GM15510 (cell line): Measurements from ENCODE around the gene MYLK2.

Experiments
- POLR2A ChIP-seq: IDR thresholded peaks from 3 replicates; pipeline ENCODE4 v1.6.1; 2011; ENCODE audit warnings: borderline replicate concordance; ENCODE audit not compliant: insufficient read length; ENCODE audit errors: extremely low read depth

The MYLK2 gene

DNA sequence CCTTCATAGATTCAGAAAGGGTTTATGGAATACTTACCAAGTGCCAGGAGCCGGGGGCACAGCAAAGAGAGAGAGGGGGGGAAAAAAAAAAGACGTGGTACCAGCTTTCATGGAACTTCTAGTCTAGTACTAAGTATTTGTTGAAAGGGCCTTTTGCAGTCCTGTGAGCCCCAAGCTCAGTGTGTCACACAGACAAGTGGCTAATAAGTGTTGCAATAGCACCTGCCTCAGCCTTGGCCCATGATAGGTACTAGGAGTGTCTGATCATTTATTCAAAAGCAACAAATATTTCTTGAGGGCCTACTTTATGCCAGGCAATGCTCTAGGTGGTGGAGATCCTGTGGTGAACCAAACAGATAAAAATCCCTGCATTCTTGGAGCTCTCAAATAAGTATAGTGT is 7.9 kb downstream of the MYLK2 start:
- TF ChIP-seq POLR2A, result no peak

DNA sequence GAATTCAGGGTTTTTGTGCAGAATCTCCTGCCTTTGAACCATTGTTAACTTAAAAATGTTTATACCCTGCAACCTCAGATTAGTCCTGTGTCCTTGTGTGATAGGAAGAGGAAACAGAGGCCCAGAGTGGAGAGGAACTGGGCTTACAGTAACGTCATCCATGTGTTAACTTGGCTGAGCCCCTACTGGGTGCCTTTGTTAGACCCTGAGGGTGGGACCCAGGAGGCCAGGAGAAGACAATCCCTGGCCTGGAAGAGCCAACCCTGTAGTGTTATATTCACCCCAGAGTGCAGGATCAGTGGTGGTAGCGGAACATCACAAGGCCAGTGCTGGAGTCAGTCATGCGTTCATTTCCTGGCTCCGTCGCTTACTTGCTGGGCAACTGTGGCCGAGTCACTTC is 10.6 kb downstream of the MYLK2 start:
- TF ChIP-seq POLR2A, result no peak

GRCh38 chr20:31830406-31830981 is 11.3 kb downstream of the MYLK2 start:
- TF ChIP-seq POLR2A, result no peak

- TF ChIP-seq POLR2A, result no peak
Measured at GRCh38 chr20:31831211-31831610, 12.1 kb downstream of the MYLK2 start.

- TF ChIP-seq POLR2A, result no peak
Measured at GRCh38 chr20:31831771-31832306, 12.7 kb downstream of the MYLK2 start.

GRCh38 chr20:31833130-31833930 is 14.2 kb downstream of the MYLK2 start:
- TF ChIP-seq POLR2A, result no peak

GRCh38 chr20:31833931-31834521 is 14.9 kb downstream of the MYLK2 start:
- no peak for TF ChIP-seq POLR2A

- TF ChIP-seq POLR2A, result no peak
Measured at GRCh38 chr20:31835554-31835953, 16.4 kb downstream of the MYLK2 start.

- TF ChIP-seq POLR2A, result no peak
Measured at GRCh38 chr20:31835977-31836852, 17.1 kb downstream of the MYLK2 start.

- no peak for TF ChIP-seq POLR2A
Measured at GRCh38 chr20:31836853-31837608, 17.9 kb downstream of the MYLK2 start.

GRCh38 chr20:31837896-31838397 is 18.8 kb downstream of the MYLK2 start:
- TF ChIP-seq POLR2A, result no peak

DNA sequence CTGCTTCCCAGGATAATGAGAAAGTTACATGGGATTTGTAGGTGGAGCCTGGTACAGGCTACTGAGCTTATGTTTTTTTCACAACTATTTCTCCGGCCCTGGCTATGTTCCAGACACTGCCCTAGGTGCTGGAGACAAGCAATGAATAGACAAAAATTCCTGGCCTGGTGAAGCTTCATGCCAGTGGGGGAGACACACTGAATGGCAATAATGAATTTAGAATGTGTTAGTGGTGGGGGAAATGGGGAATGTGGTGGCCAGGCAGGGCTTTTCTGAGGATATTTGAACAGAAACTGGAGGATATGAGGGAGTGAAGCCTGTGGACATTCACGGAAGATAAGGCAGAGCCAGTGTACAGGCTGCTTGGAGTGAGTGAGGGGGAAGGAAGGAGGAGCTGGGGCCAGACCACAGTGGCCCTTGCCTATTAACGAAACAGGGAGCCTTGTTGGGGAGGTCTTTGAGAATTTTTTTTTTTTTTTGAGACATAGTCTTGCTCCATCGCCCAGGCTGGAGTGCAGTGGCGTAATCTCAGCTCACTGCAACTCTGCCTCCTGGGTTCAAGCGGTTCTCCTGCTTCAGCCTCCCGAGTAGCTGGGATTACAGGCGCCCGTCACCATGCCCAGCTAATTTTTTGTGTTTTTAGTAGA is 19.6 kb downstream of the MYLK2 start:
- TF ChIP-seq POLR2A, result no peak

- TF ChIP-seq POLR2A, result no peak
Measured at GRCh38 chr20:31839782-31840487, 20.8 kb downstream of the MYLK2 start.
